ENCODE measurements around the gene RIC3. TPM values are rescaled to one million over a fixed set of nuclear protein-coding genes. Genes with fewer than 3 reads are reported as not detected.

RIC3 gene
- polyA plus RNA-seq, 2 donors = 6.2 to 11.6 TPM

DNA sequence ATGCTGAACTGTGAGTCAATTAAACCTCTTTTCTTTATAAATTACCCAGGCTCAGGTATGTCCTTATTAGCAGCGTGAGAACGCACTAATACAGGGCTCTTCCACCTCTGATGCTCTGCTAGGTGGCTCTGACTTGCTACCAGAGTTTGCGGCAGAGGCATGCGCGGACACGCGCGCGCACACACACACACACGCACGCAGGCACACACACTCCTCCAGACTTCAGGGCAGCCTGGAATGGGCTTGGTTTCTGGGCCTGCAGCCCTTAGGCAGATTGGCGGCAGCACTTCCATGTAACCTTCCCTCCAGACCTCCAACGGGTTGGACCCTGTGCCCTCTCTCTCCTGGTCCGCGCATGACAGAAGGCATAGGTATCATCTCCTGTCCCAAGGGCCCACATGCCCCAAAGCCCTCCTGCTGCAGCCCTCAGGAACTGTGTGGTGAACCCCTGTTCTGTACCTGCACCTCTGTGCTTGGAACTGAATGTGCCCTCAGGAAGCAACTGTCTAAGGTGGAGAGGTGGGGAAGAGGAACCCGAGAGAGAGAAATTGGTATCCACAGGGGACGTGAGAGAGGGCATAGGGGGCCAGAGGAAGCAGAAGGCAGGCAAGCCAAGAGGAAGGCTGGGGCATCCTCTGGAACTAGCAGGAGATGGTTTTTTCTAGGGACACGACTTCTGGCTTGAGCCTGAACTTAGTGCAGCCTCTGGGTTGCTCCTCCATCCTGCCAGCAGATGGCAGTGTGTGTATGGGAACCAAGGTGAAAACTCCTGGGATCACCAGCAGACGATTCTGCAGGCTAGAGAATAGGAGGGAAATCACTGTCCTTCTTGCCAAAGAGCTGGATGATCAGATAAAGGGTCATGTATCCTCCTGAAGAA is 23.4 kb upstream of the RIC3 start:
- no peak overlapping the region for H3K4me3 ChIP-seq (ENCODE audit: low read depth in 1 of 2, low read length in 2 of 2)
- H3K4me1 ChIP-seq (ENCODE audit: control insufficient read depth in 2 of 2, insufficient read depth in 2 of 2, low read length in 1 of 2) = peaks cover 0 to 6% of the 10 kb centered on the region in 2 donors
- H3K36me3 ChIP-seq (ENCODE audit: control insufficient read depth in 2 of 2, insufficient read depth in 2 of 2, low read length in 1 of 2) = no peaks in the 10 kb centered on the region
- H3K27me3 ChIP-seq (ENCODE audit: control insufficient read depth in 1 of 2, insufficient read depth in 2 of 2, low read length in 2 of 2) = peaks cover 0 to 4% of the 10 kb centered on the region in 2 donors
- H3K9me3 ChIP-seq (ENCODE audit: control insufficient read depth in 2 of 2, insufficient read depth in 1 of 2, low read depth in 1 of 2, low read length in 1 of 2) = peaks cover 0 to 3% of the 10 kb centered on the region in 2 donors
- 68 to 70% methylated on average over 19 of the region's 19 CpGs for WGBS, 2 donors
- no peak overlapping the region for H3K27ac ChIP-seq (ENCODE audit: low read depth in 2 of 2, low read length in 1 of 2)

- Histone ChIP-seq H3K4me3 (ENCODE audit: low read depth in 1 of 2, low read length in 2 of 2) (no peak overlapping the region), H3K27me3 (ENCODE audit: control insufficient read depth in 1 of 2, insufficient read depth in 2 of 2, low read length in 2 of 2) (peaks cover 0 to 4% of the 10 kb centered on the region in 2 donors), H3K9me3 (ENCODE audit: control insufficient read depth in 2 of 2, insufficient read depth in 1 of 2, low read depth in 1 of 2, low read length in 1 of 2) (peaks cover 0 to 3% of the 10 kb centered on the region in 2 donors), H3K36me3 (ENCODE audit: control insufficient read depth in 2 of 2, insufficient read depth in 2 of 2, low read length in 1 of 2) (no peaks in the 10 kb centered on the region), H3K4me1 (ENCODE audit: control insufficient read depth in 2 of 2, insufficient read depth in 2 of 2, low read length in 1 of 2) (peaks cover 0 to 6% of the 10 kb centered on the region in 2 donors), H3K27ac (ENCODE audit: low read depth in 2 of 2, low read length in 1 of 2) (no peak overlapping the region)
- WGBS, 2 donors = 40 to 43% methylated on average over 2 of the region's 2 CpGs
Measured at GRCh38 chr11:8190431-8190830, 21.6 kb upstream of the RIC3 start.

GRCh38 chr11:8186429-8186828 is 17.6 kb upstream of the RIC3 start:
- WGBS, 2 donors = 91 to 93% methylated on average over 2 of the region's 2 CpGs
- Histone ChIP-seq H3K27me3 (ENCODE audit: control insufficient read depth in 1 of 2, insufficient read depth in 2 of 2, low read length in 2 of 2) (peaks cover 0 to 4% of the 10 kb centered on the region in 2 donors), H3K27ac (ENCODE audit: low read depth in 2 of 2, low read length in 1 of 2) (no peak overlapping the region)

DNA sequence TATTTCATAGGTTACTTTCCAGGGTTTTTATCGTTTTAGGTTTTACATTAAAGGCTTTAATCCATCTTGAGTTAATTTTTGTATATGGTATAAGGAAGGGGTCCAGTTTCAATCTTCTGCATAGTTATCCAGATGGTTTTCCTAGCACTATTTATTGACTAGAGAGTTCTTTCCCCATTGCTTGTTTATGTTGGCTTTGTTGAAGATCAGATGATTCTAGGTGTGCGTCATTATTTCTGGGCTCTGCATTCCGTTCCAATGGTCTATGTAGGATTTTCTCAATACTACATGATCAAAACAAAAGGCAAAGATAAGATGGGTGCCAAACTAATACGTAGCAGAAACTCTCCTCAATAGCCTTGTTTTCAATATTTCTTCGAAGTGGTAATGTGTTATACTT is 14.3 kb upstream of the RIC3 start:
- WGBS, 2 donors = 70 to 73% methylated on average over 5 of the region's 5 CpGs
- Histone ChIP-seq H3K27me3 (ENCODE audit: control insufficient read depth in 1 of 2, insufficient read depth in 2 of 2, low read length in 2 of 2) (no peaks in the 10 kb centered on the region), H3K36me3 (ENCODE audit: control insufficient read depth in 2 of 2, insufficient read depth in 2 of 2, low read length in 1 of 2) (no peaks in the 10 kb centered on the region), H3K27ac (ENCODE audit: low read depth in 2 of 2, low read length in 1 of 2) (no peak overlapping the region), H3K4me1 (ENCODE audit: control insufficient read depth in 2 of 2, insufficient read depth in 2 of 2, low read length in 1 of 2) (no peaks in the 10 kb centered on the region), H3K4me3 (ENCODE audit: low read depth in 1 of 2, low read length in 2 of 2) (no peak overlapping the region), H3K9me3 (ENCODE audit: control insufficient read depth in 2 of 2, insufficient read depth in 1 of 2, low read depth in 1 of 2, low read length in 1 of 2) (no peaks in the 10 kb centered on the region)

More at GRCh38 chr11:8186429-8186828, 17.6 kb upstream of the RIC3 start:
- Histone ChIP-seq H3K36me3 (ENCODE audit: control insufficient read depth in 2 of 2, insufficient read depth in 2 of 2, low read length in 1 of 2) (no peaks in the 10 kb centered on the region), H3K9me3 (ENCODE audit: control insufficient read depth in 2 of 2, insufficient read depth in 1 of 2, low read depth in 1 of 2, low read length in 1 of 2) (no peaks in the 10 kb centered on the region), H3K4me1 (ENCODE audit: control insufficient read depth in 2 of 2, insufficient read depth in 2 of 2, low read length in 1 of 2) (no peaks in the 10 kb centered on the region), H3K4me3 (ENCODE audit: low read depth in 1 of 2, low read length in 2 of 2) (no peak overlapping the region)

GRCh38 chr11:8180469-8180868 is 11.6 kb upstream of the RIC3 start:
- Histone ChIP-seq H3K4me1 (ENCODE audit: control insufficient read depth in 2 of 2, insufficient read depth in 2 of 2, low read length in 1 of 2) (no peaks in the 10 kb centered on the region), H3K4me3 (ENCODE audit: low read depth in 1 of 2, low read length in 2 of 2) (no peak overlapping the region), H3K36me3 (ENCODE audit: control insufficient read depth in 2 of 2, insufficient read depth in 2 of 2, low read length in 1 of 2) (no peaks in the 10 kb centered on the region), H3K9me3 (ENCODE audit: control insufficient read depth in 2 of 2, insufficient read depth in 1 of 2, low read depth in 1 of 2, low read length in 1 of 2) (no peaks in the 10 kb centered on the region), H3K27me3 (ENCODE audit: control insufficient read depth in 1 of 2, insufficient read depth in 2 of 2, low read length in 2 of 2) (no peaks in the 10 kb centered on the region), H3K27ac (ENCODE audit: low read depth in 2 of 2, low read length in 1 of 2) (no peak overlapping the region)
- 52 to 59% methylated on average over 4 of the region's 4 CpGs for WGBS, 2 donors

GRCh38 chr11:8178297-8178696 is 9.5 kb upstream of the RIC3 start:
- Histone ChIP-seq H3K4me1 (ENCODE audit: control insufficient read depth in 2 of 2, insufficient read depth in 2 of 2, low read length in 1 of 2) (no peaks in the 10 kb centered on the region), H3K9me3 (ENCODE audit: control insufficient read depth in 2 of 2, insufficient read depth in 1 of 2, low read depth in 1 of 2, low read length in 1 of 2) (no peaks in the 10 kb centered on the region), H3K27me3 (ENCODE audit: control insufficient read depth in 1 of 2, insufficient read depth in 2 of 2, low read length in 2 of 2) (no peaks in the 10 kb centered on the region), H3K36me3 (ENCODE audit: control insufficient read depth in 2 of 2, insufficient read depth in 2 of 2, low read length in 1 of 2) (no peaks in the 10 kb centered on the region), H3K27ac (ENCODE audit: low read depth in 2 of 2, low read length in 1 of 2) (no peak overlapping the region), H3K4me3 (ENCODE audit: low read depth in 1 of 2, low read length in 2 of 2) (no peak overlapping the region)
- WGBS, 2 donors = 65 to 80% methylated on average over 1 of the region's 1 CpG

DNA sequence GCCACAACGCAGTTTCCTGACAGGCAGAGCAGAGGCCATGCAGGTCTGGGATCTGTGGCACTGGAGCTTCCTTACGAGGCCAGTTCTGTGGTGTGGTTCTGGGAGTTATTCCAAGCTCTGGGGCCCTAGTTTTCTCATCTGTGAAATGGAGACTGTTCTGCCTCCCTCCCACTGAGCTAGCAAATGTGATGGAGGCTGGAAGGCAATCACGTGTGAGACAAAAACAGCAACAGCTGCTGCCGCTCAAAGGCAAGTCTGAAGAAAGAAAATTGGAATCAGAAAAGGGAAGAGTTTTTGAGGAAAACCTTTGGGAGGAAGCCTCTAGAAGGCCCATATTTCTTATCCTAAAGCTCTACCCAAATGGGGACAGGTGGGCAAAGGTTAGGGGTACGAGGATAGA is 8.3 kb upstream of the RIC3 start:
- Histone ChIP-seq H3K9me3 (ENCODE audit: control insufficient read depth in 2 of 2, insufficient read depth in 1 of 2, low read depth in 1 of 2, low read length in 1 of 2) (no peaks in the 10 kb centered on the region), H3K4me3 (ENCODE audit: low read depth in 1 of 2, low read length in 2 of 2) (no peak overlapping the region), H3K36me3 (ENCODE audit: control insufficient read depth in 2 of 2, insufficient read depth in 2 of 2, low read length in 1 of 2) (no peaks in the 10 kb centered on the region), H3K27me3 (ENCODE audit: control insufficient read depth in 1 of 2, insufficient read depth in 2 of 2, low read length in 2 of 2) (no peaks in the 10 kb centered on the region), H3K27ac (ENCODE audit: low read depth in 2 of 2, low read length in 1 of 2) (no peak overlapping the region), H3K4me1 (ENCODE audit: control insufficient read depth in 2 of 2, insufficient read depth in 2 of 2, low read length in 1 of 2) (no peaks in the 10 kb centered on the region)
- WGBS, 2 donors = 53 to 57% methylated on average over 5 of the region's 5 CpGs

- peaks cover 0 to 6% of the 10 kb centered on the region in 2 donors for H3K4me1 ChIP-seq (ENCODE audit: control insufficient read depth in 2 of 2, insufficient read depth in 2 of 2, low read length in 1 of 2)
- H3K4me3 ChIP-seq (ENCODE audit: low read depth in 1 of 2, low read length in 2 of 2) = peak overlapping the region in 1 of 2 donors; percentile 79
- no peak overlapping the region for H3K27ac ChIP-seq (ENCODE audit: low read depth in 2 of 2, low read length in 1 of 2)
- peaks cover 0 to 2% of the 10 kb centered on the region in 2 donors for H3K27me3 ChIP-seq (ENCODE audit: control insufficient read depth in 1 of 2, insufficient read depth in 2 of 2, low read length in 2 of 2)
- WGBS, 2 donors = 35 to 43% methylated on average over 4 of the region's 4 CpGs
- H3K9me3 ChIP-seq (ENCODE audit: control insufficient read depth in 2 of 2, insufficient read depth in 1 of 2, low read depth in 1 of 2, low read length in 1 of 2) = no peaks in the 10 kb centered on the region
- no peaks in the 10 kb centered on the region for H3K36me3 ChIP-seq (ENCODE audit: control insufficient read depth in 2 of 2, insufficient read depth in 2 of 2, low read length in 1 of 2)
Measured at GRCh38 chr11:8167796-8168195, 1.0 kb downstream of the RIC3 start.

GRCh38 chr11:8164746-8165145 is 4.1 kb downstream of the RIC3 start:
- no peaks in the 10 kb centered on the region for H3K9me3 ChIP-seq (ENCODE audit: control insufficient read depth in 2 of 2, insufficient read depth in 1 of 2, low read depth in 1 of 2, low read length in 1 of 2)
- no peak overlapping the region for H3K4me3 ChIP-seq (ENCODE audit: low read depth in 1 of 2, low read length in 2 of 2)
- H3K36me3 ChIP-seq (ENCODE audit: control insufficient read depth in 2 of 2, insufficient read depth in 2 of 2, low read length in 1 of 2) = no peaks in the 10 kb centered on the region
- H3K27me3 ChIP-seq (ENCODE audit: control insufficient read depth in 1 of 2, insufficient read depth in 2 of 2, low read length in 2 of 2) = peaks cover 0 to 2% of the 10 kb centered on the region in 2 donors
- peaks cover 0 to 6% of the 10 kb centered on the region in 2 donors for H3K4me1 ChIP-seq (ENCODE audit: control insufficient read depth in 2 of 2, insufficient read depth in 2 of 2, low read length in 1 of 2)
- no peak overlapping the region for H3K27ac ChIP-seq (ENCODE audit: low read depth in 2 of 2, low read length in 1 of 2)
